SK-N-SH (cell line): Measurements from ENCODE around the gene LRRC8D. TPM values are rescaled to one million over a fixed set of nuclear protein-coding genes. Genes with fewer than 3 reads are reported as not detected.

ENCODE experiments used
- CTCF ChIA-PET: fragments of 300-600, 350-600 bp; formaldehyde crosslinking; extraction: SDS; loops from one replicate; lab custom pipeline; 2021; lab: Yijun Ruan, JAX
- POLR2A ChIA-PET: fragments of 350-600 bp; sonication (Branson Sonifier 250); formaldehyde crosslinking; extraction: SDS; loops from one replicate; lab custom pipeline; 2020; ENCODE audit warnings: antibody characterized with exemption, inconsistent platforms; lab: Yijun Ruan, JAX
- DNase-seq: peaks from one replicate; pipeline ENCODE4 v3.0.0; 2012
- H2AFZ ChIP-seq: fragments of 200-600 bp; sonication (generic); 2 replicates; pipeline ENCODE4 v1.8.1; 2016; ENCODE audit warnings: antibody characterized with exemption, mild to moderate bottlenecking, low read depth
- H3F3A ChIP-seq: fragments of 200-600 bp; sonication (generic); replicated peaks from 2 replicates; pipeline ENCODE3; 2016; ENCODE audit warnings: antibody characterized with exemption, mild to moderate bottlenecking; ENCODE audit not compliant: insufficient read depth
- H3K27ac ChIP-seq, 2 experiments: fragments of 200-500 bp in 1 of 2; fragments of 200-600 bp in 1 of 2; sonication (Bioruptor generic) in 1 of 2; sonication (generic), shearing (Covaris generic) in 1 of 2; 2 replicates each; pipeline versions ENCODE4 v1.5.1 to v1.6.1; 2014 to 2016; ENCODE audit warnings: low read depth in 2 of 2, inconsistent platforms in 1 of 2, low read length in 1 of 2, mild to moderate bottlenecking in 1 of 2, mixed read lengths in 1 of 2
- H3K27me3 ChIP-seq: fragments of 200-600 bp; sonication (generic), shearing (Covaris generic); 2 replicates; pipeline ENCODE4 v1.6.1; 2016; ENCODE audit warnings: mixed run types; ENCODE audit not compliant: insufficient read depth
- H3K36me3 ChIP-seq, 2 experiments: fragments of 200-500 bp in 1 of 2; fragments of 200-600 bp in 1 of 2; sonication (Bioruptor generic) in 1 of 2; sonication (generic) in 1 of 2; replicated peaks in 1 of 2; 2 replicates each; pipeline versions ENCODE3 to v1.5.1; 2014 to 2016; ENCODE audit warnings: low read length in 1 of 2, mild to moderate bottlenecking in 1 of 2; ENCODE audit not compliant: insufficient read depth in 2 of 2, control insufficient read depth in 1 of 2
- H3K4me1 ChIP-seq, 2 experiments: fragments of 200-500 bp in 1 of 2; fragments of 200-600 bp in 1 of 2; sonication (Bioruptor generic) in 1 of 2; sonication (generic), shearing (Covaris generic) in 1 of 2; 2 replicates each; pipeline versions ENCODE4 v1.5.1 to v1.6.1; 2014 to 2016; ENCODE audit warnings: low read depth in 1 of 2, low read length in 1 of 2, mixed run types in 1 of 2; ENCODE audit not compliant: insufficient read depth in 2 of 2, control insufficient read depth in 1 of 2
- H3K4me2 ChIP-seq: fragments of 200-600 bp; sonication (generic), shearing (Covaris generic); 2 replicates; pipeline ENCODE4 v1.6.1; 2017; ENCODE audit warnings: mixed run types
- H3K4me3 ChIP-seq, 2 experiments: fragments of 200-500 bp in 1 of 2; fragments of 200-600 bp in 1 of 2; sonication (Bioruptor generic) in 1 of 2; sonication (generic), shearing (Covaris generic) in 1 of 2; 2 replicates each; pipeline versions ENCODE4 v1.5.1 to v1.8.1; 2014 to 2016; ENCODE audit warnings: low read depth in 2 of 2, inconsistent platforms in 1 of 2, low read length in 1 of 2, mild to moderate bottlenecking in 1 of 2, mixed read lengths in 1 of 2, moderate library complexity in 1 of 2
- H3K79me2 ChIP-seq: fragments of 200-600 bp; sonication (generic); 2 replicates; pipeline ENCODE4 v1.8.1; 2017; ENCODE audit warnings: mild to moderate bottlenecking; ENCODE audit not compliant: insufficient read depth
- H3K9ac ChIP-seq: fragments of 200-600 bp; sonication (generic); 2 replicates; pipeline ENCODE4 v1.6.1; 2017; ENCODE audit warnings: mixed run types
- H3K9me2 ChIP-seq: fragments of 200-600 bp; sonication (generic); 2 replicates; pipeline ENCODE4 v1.6.1; 2017; ENCODE audit warnings: mixed run types
- H3K9me3 ChIP-seq: fragments of 200-600 bp; sonication (generic); 2 replicates; pipeline ENCODE4 v1.6.1; 2017; ENCODE audit warnings: mixed run types, mild to moderate bottlenecking, moderate library complexity
- H4K20me1 ChIP-seq: fragments of 200-600 bp; sonication (generic); 2 replicates; pipeline ENCODE4 v1.6.1; 2017; ENCODE audit warnings: mild to moderate bottlenecking, mixed run types; ENCODE audit not compliant: insufficient read depth
- CHD2 ChIP-seq: fragments of 150-350 bp; IDR thresholded peaks from 2 replicates; pipeline ENCODE4 v1.6.1; 2018; ENCODE audit warnings: low read length; ENCODE audit not compliant: partially characterized antibody
- CTCF ChIP-seq: fragments of 200-600 bp; sonication (generic); IDR thresholded peaks from 2 replicates; pipeline ENCODE4 v1.6.1; 2017; ENCODE audit warnings: antibody characterized with exemption, mild to moderate bottlenecking, moderate library complexity
- FOSL2 ChIP-seq: IDR thresholded peaks from 2 replicates; pipeline ENCODE4 v1.4.0; 2012; ENCODE audit warnings: low read depth, mild to moderate bottlenecking, moderate library complexity, borderline replicate concordance
- FOXJ3 ChIP-seq: sonication (generic); formaldehyde crosslinking; IDR thresholded peaks from 2 replicates; pipeline ENCODE4 v1.5.1; 2020; ENCODE audit warnings: mild to moderate bottlenecking, missing genetic modification reagents
- GABPA ChIP-seq: IDR thresholded peaks from 2 replicates; pipeline ENCODE4 v1.4.0; 2012; ENCODE audit warnings: low read depth, mild to moderate bottlenecking
- IRF3 ChIP-seq: fragments of 150-350 bp; IDR thresholded peaks from 2 replicates; pipeline ENCODE4 v1.6.1; 2016; ENCODE audit warnings: mild to moderate bottlenecking, low read depth, low read length
- MAX ChIP-seq: IDR thresholded peaks from 2 replicates; pipeline ENCODE4 v1.4.0; 2012; ENCODE audit warnings: low read depth
- MEF2A ChIP-seq: IDR thresholded peaks from 2 replicates; pipeline ENCODE4 v1.4.0; 2012; ENCODE audit warnings: low read depth, borderline replicate concordance
- NFIC ChIP-seq: IDR thresholded peaks from 2 replicates; pipeline ENCODE4 v1.4.0; 2012; ENCODE audit warnings: borderline replicate concordance
- PBX3 ChIP-seq: IDR thresholded peaks from 2 replicates; pipeline ENCODE4; 2012
- POLR2AphosphoS5 ChIP-seq: IDR thresholded peaks from 2 replicates; pipeline ENCODE4 v1.6.1; 2012; ENCODE audit warnings: low read depth, low read length
- RAD21 ChIP-seq: IDR thresholded peaks from 2 replicates; pipeline ENCODE4 v1.6.1; 2012; ENCODE audit warnings: mild to moderate bottlenecking, low read length
- RCOR1 ChIP-seq: fragments of 150-350 bp; IDR thresholded peaks from 2 replicates; pipeline ENCODE4 v1.6.1; 2017; ENCODE audit warnings: antibody characterized with exemption, low read length
- REST ChIP-seq: IDR thresholded peaks from 2 replicates; pipeline ENCODE4 v1.6.1; 2012; ENCODE audit warnings: mild to moderate bottlenecking, low read depth, low read length, moderate library complexity
- RXRA ChIP-seq: IDR thresholded peaks from 2 replicates; pipeline ENCODE4 v1.4.0; 2012; ENCODE audit warnings: low read depth, mild to moderate bottlenecking, borderline replicate concordance
- TAF1 ChIP-seq: IDR thresholded peaks from 2 replicates; pipeline ENCODE4 v1.6.1; 2012; ENCODE audit warnings: low read depth, mild to moderate bottlenecking, low read length, moderate library complexity, borderline replicate concordance
- TEAD4 ChIP-seq: IDR thresholded peaks from 2 replicates; pipeline ENCODE4 v1.4.0; 2012; ENCODE audit warnings: mild to moderate bottlenecking, borderline replicate concordance; ENCODE audit not compliant: insufficient read depth
- USF1 ChIP-seq: IDR thresholded peaks from 2 replicates; pipeline ENCODE4 v1.4.0; 2012; ENCODE audit warnings: low read depth, borderline replicate concordance
- YY1 ChIP-seq: IDR thresholded peaks from 2 replicates; pipeline ENCODE4 v1.4.0; 2012; ENCODE audit warnings: low read depth, mild to moderate bottlenecking
- WGBS: methylation state at CpG from one replicate; pipeline ENCODE4 v1.1.6; 2017; ENCODE audit warnings: low lambda C conversion rate; 5-methylcytosine and 5-hydroxymethylcytosine counted together
- polyA plus RNA-seq, 3 experiments: library from polyadenylated mRNA; depleted of rRNA; stranded (reverse); fragments of >200 nt; gene quantifications; 2 replicates each; pipeline ENCODE4 v1.2.3, GENCODE V29; 2012

The LRRC8D gene
- polyA plus RNA-seq, 1 of the 3 experiments (the other 2 are of a cell fraction), result 15.0 TPM

GRCh38 chr1:89781494-89782126 lies 39.2 kb upstream of the LRRC8D start:
- Histone ChIP-seq H3K4me3 (no peak overlapping the region), H3K27ac (no peak overlapping the region), H3K4me2 (no peak overlapping the region), H3K27me3 (no peaks in the 10 kb centered on the region), H2AFZ (no peak overlapping the region), H3K9me2 (no peaks in the 10 kb centered on the region), H3K9me3 (no peaks in the 10 kb centered on the region), H3K4me1 (no peaks in the 10 kb centered on the region; a peak in 1 of 4 replicates), H4K20me1 (no peaks in the 10 kb centered on the region), H3K79me2 (no peaks in the 10 kb centered on the region), H3K36me3 (no peaks in the 10 kb centered on the region), H3K9ac (no peak overlapping the region), H3F3A (no peaks in the 10 kb centered on the region)
- WGBS, result 76% methylated on average over 4 of the region's 4 CpGs
- TF ChIP-seq FOXJ3 (no peak), TEAD4 (no peak), IRF3 (no peak), USF1 (no peak), MEF2A (no peak), FOSL2 (no peak), TAF1 (no peak), RAD21 (no peak)
- POLR2A ChIA-PET, result no interaction called here
- no peak for DNase-seq
- CTCF ChIA-PET, result interaction anchor here (0.6 to 3.5 kb wide), 14 partner anchors 9 to 264 kb away, joined by 3 to 22 read pairs (median 5); no protein-coding TSS in a partner anchor

GRCh38 chr1:89786628-89787214 lies 34.1 kb upstream of the LRRC8D start:
- no peaks in the 10 kb centered on the region for H3K27me3 ChIP-seq
- no peaks in the 10 kb centered on the region for H3F3A ChIP-seq
- no peaks in the 10 kb centered on the region for H3K9me3 ChIP-seq
- no peaks in the 10 kb centered on the region for H4K20me1 ChIP-seq
- H3K9ac ChIP-seq, result no peak overlapping the region
- POLR2A ChIA-PET, result no interaction called here
- no peaks in the 10 kb centered on the region for H3K9me2 ChIP-seq
- CTCF ChIA-PET, result interaction anchor here (2.2 kb wide), 1 partner anchor 18 kb away, joined by 10 read pairs; no protein-coding TSS in a partner anchor
- H3K4me2 ChIP-seq, result no peak overlapping the region
- H3K4me3 ChIP-seq, result no peak overlapping the region
- no peak for DNase-seq
- peaks cover 0 to 10% of the 10 kb centered on the region in 2 experiments; a peak in 1 of 4 replicates for H3K4me1 ChIP-seq
- H3K36me3 ChIP-seq, result no peaks in the 10 kb centered on the region
- no peak overlapping the region for H3K27ac ChIP-seq
- no peaks in the 10 kb centered on the region for H3K79me2 ChIP-seq
- WGBS, result 62% methylated on average over 7 of the region's 7 CpGs
- H2AFZ ChIP-seq, result no peak overlapping the region
- TF ChIP-seq RXRA, result no peak
- TF ChIP-seq MAX, result no peak
- TF ChIP-seq CTCF, result no peak
- TF ChIP-seq REST, result no peak
- TF ChIP-seq YY1, result no peak
- TF ChIP-seq RCOR1, result no peak
- no peak for TF ChIP-seq FOSL2
- no peak for TF ChIP-seq PBX3
- no peak for TF ChIP-seq POLR2AphosphoS5
- TF ChIP-seq NFIC, result no peak
- no peak for TF ChIP-seq CHD2
- TF ChIP-seq GABPA, result no peak
